ENCODE measurements around the gene SPINT3. TPM values are rescaled to one million over a fixed set of nuclear protein-coding genes. Genes with fewer than 3 reads are reported as not detected.
A peak's percentile ranks its signal among the peaks of the same experiment; 100 is the strongest.

The SPINT3 gene
- total RNA-seq, 1 experiment from 2014 or later = not detected

DNA sequence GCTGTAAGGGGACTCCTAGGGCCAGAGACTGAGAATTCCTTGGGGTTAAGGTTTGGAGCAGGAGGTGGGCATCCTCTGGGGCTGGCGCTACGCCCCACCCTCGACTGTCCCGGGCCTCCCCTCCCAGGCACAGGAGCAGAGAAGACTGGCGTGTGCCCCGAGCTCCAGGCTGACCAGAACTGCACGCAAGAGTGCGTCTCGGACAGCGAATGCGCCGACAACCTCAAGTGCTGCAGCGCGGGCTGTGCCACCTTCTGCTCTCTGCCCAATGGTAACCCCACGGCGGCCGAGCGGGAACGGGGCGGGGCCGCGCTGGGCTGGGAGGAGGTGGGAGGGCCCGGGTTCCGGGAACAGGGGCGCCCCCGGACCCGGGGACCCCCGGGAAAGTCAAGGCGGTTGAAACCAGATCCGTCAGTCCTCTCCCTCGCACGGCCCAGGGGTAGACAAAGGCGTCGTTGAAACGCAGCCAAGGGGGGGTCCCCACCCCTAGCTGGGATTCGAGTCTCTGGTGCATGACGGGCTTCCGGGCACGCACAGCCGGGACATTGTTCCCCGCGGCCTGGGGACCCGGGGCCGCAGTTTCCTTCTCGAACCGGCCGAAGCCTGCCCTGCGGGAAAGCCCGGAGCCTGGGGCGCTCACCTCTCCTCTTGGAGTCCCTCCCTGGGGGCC, 45.0 kb downstream of the SPINT3 start:
- POLR2A ChIA-PET = interaction anchor here (0.6 to 1.5 kb wide), 2 partner anchors 128 to 911 kb away, joined by 3 to 4 read pairs; no protein-coding TSS in a partner anchor
- peak overlapping the region; percentile 92 for H3K27ac Mint-ChIP-seq
- no peaks in the 10 kb centered on the region for H3K9me3 Mint-ChIP-seq
- H3K27me3 Mint-ChIP-seq (ENCODE audit: low read depth) = peaks cover 7% of the 10 kb centered on the region
- peak overlapping the region; percentile 77 for H3K4me3 Mint-ChIP-seq
- peaks cover 23% of the 10 kb centered on the region for H3K36me3 Mint-ChIP-seq
- TF ChIP-seq KAT7 (CRISPR knock-in tag; IDR thresholded peaks at IDR 0.05; ENCODE audit: borderline replicate concordance) = 0 out of 2 replicates have a peak, but pooled peaks have one; percentile 38
- TF ChIP-seq, protein P1, sequence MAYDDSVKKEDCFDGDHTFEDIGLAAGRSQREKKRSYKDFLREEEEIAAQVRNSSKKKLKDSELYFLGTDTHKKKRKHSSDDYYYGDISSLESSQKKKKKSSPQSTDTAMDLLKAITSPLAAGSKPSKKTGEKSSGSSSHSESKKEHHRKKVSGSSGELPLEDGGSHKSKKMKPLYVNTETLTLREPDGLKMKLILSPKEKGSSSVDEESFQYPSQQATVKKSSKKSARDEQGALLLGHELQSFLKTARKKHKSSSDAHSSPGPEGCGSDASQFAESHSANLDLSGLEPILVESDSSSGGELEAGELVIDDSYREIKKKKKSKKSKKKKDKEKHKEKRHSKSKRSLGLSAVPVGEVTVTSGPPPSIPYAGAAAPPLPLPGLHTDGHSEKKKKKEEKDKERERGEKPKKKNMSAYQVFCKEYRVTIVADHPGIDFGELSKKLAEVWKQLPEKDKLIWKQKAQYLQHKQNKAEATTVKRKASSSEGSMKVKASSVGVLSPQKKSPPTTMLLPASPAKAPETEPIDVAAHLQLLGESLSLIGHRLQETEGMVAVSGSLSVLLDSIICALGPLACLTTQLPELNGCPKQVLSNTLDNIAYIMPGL (CRISPR knock-in tag; IDR thresholded peaks at IDR 0.05) = peak; percentile 66; the same call in 1 of the 2 replicates
- TF ChIP-seq, protein P2, sequence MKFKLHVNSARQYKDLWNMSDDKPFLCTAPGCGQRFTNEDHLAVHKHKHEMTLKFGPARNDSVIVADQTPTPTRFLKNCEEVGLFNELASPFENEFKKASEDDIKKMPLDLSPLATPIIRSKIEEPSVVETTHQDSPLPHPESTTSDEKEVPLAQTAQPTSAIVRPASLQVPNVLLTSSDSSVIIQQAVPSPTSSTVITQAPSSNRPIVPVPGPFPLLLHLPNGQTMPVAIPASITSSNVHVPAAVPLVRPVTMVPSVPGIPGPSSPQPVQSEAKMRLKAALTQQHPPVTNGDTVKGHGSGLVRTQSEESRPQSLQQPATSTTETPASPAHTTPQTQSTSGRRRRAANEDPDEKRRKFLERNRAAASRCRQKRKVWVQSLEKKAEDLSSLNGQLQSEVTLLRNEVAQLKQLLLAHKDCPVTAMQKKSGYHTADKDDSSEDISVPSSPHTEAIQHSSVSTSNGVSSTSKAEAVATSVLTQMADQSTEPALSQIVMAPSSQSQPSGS (CRISPR knock-in tag; IDR thresholded peaks at IDR 0.05; ENCODE audit: borderline replicate concordance, low read depth) = no peak
- peak; percentile 24; the same call in 1 of the 2 replicates for TF ChIP-seq NFE2L1 (CRISPR knock-in tag; IDR thresholded peaks at IDR 0.05)
- no peak for TF ChIP-seq ZNF317 (CRISPR knock-in tag; IDR thresholded peaks at IDR 0.05; ENCODE audit: borderline replicate concordance, low read depth)
- TF ChIP-seq, protein P3, sequence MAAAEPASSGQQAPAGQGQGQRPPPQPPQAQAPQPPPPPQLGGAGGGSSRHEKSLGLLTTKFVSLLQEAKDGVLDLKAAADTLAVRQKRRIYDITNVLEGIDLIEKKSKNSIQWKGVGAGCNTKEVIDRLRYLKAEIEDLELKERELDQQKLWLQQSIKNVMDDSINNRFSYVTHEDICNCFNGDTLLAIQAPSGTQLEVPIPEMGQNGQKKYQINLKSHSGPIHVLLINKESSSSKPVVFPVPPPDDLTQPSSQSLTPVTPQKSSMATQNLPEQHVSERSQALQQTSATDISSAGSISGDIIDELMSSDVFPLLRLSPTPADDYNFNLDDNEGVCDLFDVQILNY (CRISPR knock-in tag; IDR thresholded peaks at IDR 0.05) = 0 out of 2 replicates have a peak, but pooled peaks have one; percentile 51
- TF ChIP-seq, protein P4, sequence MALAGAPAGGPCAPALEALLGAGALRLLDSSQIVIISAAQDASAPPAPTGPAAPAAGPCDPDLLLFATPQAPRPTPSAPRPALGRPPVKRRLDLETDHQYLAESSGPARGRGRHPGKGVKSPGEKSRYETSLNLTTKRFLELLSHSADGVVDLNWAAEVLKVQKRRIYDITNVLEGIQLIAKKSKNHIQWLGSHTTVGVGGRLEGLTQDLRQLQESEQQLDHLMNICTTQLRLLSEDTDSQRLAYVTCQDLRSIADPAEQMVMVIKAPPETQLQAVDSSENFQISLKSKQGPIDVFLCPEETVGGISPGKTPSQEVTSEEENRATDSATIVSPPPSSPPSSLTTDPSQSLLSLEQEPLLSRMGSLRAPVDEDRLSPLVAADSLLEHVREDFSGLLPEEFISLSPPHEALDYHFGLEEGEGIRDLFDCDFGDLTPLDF (CRISPR knock-in tag; IDR thresholded peaks at IDR 0.05) = peak; percentile 13; the same call in 1 of the 2 replicates
- 0 out of 2 replicates have a peak, but pooled peaks have one; percentile 2 for TF ChIP-seq ZNF423 (CRISPR knock-in tag; IDR thresholded peaks at IDR 0.05)
- no peak for TF ChIP-seq GABPB1 (CRISPR knock-in tag; IDR thresholded peaks at IDR 0.05)
- TF ChIP-seq SP1 (CRISPR knock-in tag; conservative IDR thresholded peaks at IDR 0.05) = no peak
- TF ChIP-seq FOXP1 (CRISPR knock-in tag; IDR thresholded peaks at IDR 0.05; ENCODE audit: borderline replicate concordance) = peak; percentile 31; the same call in 1 of the 2 replicates
- ATAC-seq (peak; percentile 63), DNase-seq (ENCODE audit: low spot score) (peak; percentile 69)
- CTCF ChIA-PET = interaction anchor here (0.9 to 2.8 kb wide), 17 partner anchors 11 to 313 kb away, joined by 3 to 23 read pairs (median 8); partner anchors contain the start of gene SYS1
- peaks cover 45% of the 10 kb centered on the region for H3K4me1 Mint-ChIP-seq

DNA sequence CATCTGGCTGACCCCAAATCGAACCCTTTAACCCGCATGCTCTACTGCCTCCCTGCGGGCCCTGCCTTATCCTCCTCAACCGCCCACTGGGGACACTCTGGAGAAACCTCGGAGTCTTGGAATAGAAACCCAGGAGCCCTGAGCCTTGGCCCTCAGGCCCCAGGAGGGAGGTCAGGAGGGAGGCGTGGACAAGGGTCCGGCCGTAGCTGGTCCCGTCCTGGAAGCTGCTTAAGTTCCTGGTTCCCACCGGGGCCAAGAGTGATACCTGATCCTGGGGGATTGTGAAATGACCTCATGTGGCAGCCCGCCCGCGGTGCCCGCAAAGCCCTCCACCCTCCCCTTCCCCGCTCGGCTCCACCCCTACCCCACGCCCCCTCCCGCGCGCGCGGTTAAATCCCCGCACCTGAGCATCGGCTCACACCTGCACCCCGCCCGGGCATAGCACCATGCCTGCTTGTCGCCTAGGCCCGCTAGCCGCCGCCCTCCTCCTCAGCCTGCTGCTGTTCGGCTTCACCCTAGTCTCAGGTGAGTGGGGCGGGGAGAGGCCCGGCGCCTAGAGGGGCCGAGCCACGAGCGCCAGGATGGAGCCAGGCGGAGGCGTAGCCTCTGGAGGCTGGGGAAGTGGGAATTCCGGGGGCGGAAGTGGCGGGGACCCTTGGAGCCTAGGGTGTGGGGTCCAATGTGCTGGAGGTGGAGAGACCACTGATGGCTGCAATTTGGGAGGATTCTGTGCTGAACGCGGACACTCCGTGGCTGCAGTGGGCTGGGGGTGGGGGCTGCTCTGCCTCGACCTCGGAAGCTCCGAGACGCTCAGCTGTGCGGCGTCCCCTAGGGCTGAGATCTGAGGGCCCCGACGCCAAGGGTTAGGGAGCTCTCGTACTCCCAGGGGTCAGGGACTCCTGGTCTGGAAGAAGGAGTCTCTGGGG, 45.8 kb downstream of the SPINT3 start, which contains the start of gene WFDC2:
TSS of gene WFDC2 (plus strand) at position 418 of the 926 bp plus-strand sequence. CDS start at position 447, 29 bp downstream.
- POLR2A ChIA-PET = interaction anchor here (0.6 to 1.6 kb wide), 3 partner anchors 11 to 910 kb away, joined by 3 to 4 read pairs (median 4); no protein-coding TSS in a partner anchor
- H3K36me3 Mint-ChIP-seq = peaks cover 23% of the 10 kb centered on the region
- peak; percentile 54 for ATAC-seq

More for the DNA sequence above, 45.8 kb downstream of the SPINT3 start, which contains the start of gene WFDC2:
- CTCF ChIA-PET = interaction anchor here (0.5 to 2.8 kb wide), 19 partner anchors 10 to 314 kb away, joined by 3 to 23 read pairs (median 8); partner anchors contain the start of gene SYS1
- Mint-ChIP-seq H3K4me3 (peak within 1 kb of the TSS; percentile 77), H3K27me3 (ENCODE audit: low read depth) (peaks cover 7% of the 10 kb centered on the region), H3K4me1 (peaks cover 46% of the 10 kb centered on the region), H3K27ac (no peak within 1 kb of the TSS), H3K9me3 (no peaks in the 10 kb centered on the region)
- peak; percentile 68 for DNase-seq (ENCODE audit: low spot score)
- no peak for TF ChIP-seq NFE2L1 (CRISPR knock-in tag; IDR thresholded peaks at IDR 0.05)
- TF ChIP-seq, protein P4 (CRISPR knock-in tag; IDR thresholded peaks at IDR 0.05) = peak; percentile 14; the same call in 1 of the 2 replicates

Data from WTC11 (cell line).